Osteoblast (primary cell): ENCODE results near the gene ARHGAP15. TPM values are rescaled to one million over a fixed set of nuclear protein-coding genes. Genes with fewer than 3 reads are reported as not detected.
"Not testable (repeated sequence)": the region's sequence is repeated elsewhere in the genome, so short reads cannot be mapped to it uniquely, and the experiment has no call there.

ENCODE experiments used
- DNase-seq: peaks from one replicate; pipeline ENCODE4 v3.0.0; 2011; ENCODE audit warnings: low spot score, mixed read lengths; ENCODE audit not compliant: insufficient read length; ENCODE audit errors: missing footprints
- H2AFZ ChIP-seq: 2 replicates; pipeline ENCODE4 v1.6.0; 2011; ENCODE audit warnings: mild to moderate bottlenecking, low read length
- H3K27ac ChIP-seq: 2 replicates; pipeline ENCODE4 v1.5.1; 2011; ENCODE audit warnings: mild to moderate bottlenecking, low read depth, low read length, moderate library complexity
- H3K27me3 ChIP-seq: 2 replicates; pipeline ENCODE4 v1.6.0; 2012; ENCODE audit warnings: mild to moderate bottlenecking, control low read depth, inconsistent platforms, low read length, moderate library complexity; ENCODE audit not compliant: insufficient read depth
- H3K36me3 ChIP-seq: 2 replicates; pipeline ENCODE4 v1.5.1; 2011; ENCODE audit warnings: mild to moderate bottlenecking, low read length, control low read depth, moderate library complexity; ENCODE audit not compliant: insufficient read depth
- H3K4me1 ChIP-seq: 2 replicates; pipeline ENCODE4 v1.5.1; 2011; ENCODE audit warnings: mild to moderate bottlenecking, low read length, control low read depth, moderate library complexity; ENCODE audit not compliant: insufficient read depth
- H3K4me2 ChIP-seq: 2 replicates; pipeline ENCODE4 v1.6.0; 2011; ENCODE audit warnings: mild to moderate bottlenecking, low read length; ENCODE audit not compliant: insufficient read depth
- H3K4me3 ChIP-seq: fragments of 200-600 bp; sonication (generic); 3 replicates; pipeline ENCODE4 v1.5.1; 2012; ENCODE audit warnings: mild to moderate bottlenecking, low read length, inconsistent platforms; ENCODE audit not compliant: insufficient read depth
- H3K79me2 ChIP-seq: 2 replicates; pipeline ENCODE4 v1.6.0; 2012; ENCODE audit warnings: mild to moderate bottlenecking, low read length, control low read depth, inconsistent platforms; ENCODE audit not compliant: insufficient read depth
- H3K9me3 ChIP-seq: 2 replicates; pipeline ENCODE4 v1.5.1; 2011; ENCODE audit warnings: low read depth, low read length, control low read depth
- H4K20me1 ChIP-seq: 2 replicates; pipeline ENCODE4 v1.6.0; 2012; ENCODE audit warnings: mild to moderate bottlenecking, low read length, control low read depth; ENCODE audit not compliant: insufficient read depth
- CTCF ChIP-seq: IDR thresholded peaks from 2 replicates; pipeline ENCODE4 v1.5.1; 2011; ENCODE audit warnings: mild to moderate bottlenecking, low read depth, low read length, moderate library complexity; ENCODE audit errors: extremely low read depth
- total RNA-seq: library from RNA; depleted of rRNA; stranded (reverse); fragments of >200 nt; gene quantifications from 2 replicates; pipeline ENCODE4 v1.2.3, GENCODE V29; 2012

The ARHGAP15 gene
- total RNA-seq, 1 donor: 2.2 TPM

- Histone ChIP-seq H2AFZ (no peak overlapping the region), H3K36me3 (no peaks in the 10 kb centered on the region), H3K27ac (no peak overlapping the region), H3K79me2 (no peaks in the 10 kb centered on the region), H4K20me1 (no peaks in the 10 kb centered on the region), H3K27me3 (no peaks in the 10 kb centered on the region), H3K4me3 (no peak overlapping the region), H3K4me1 (no peaks in the 10 kb centered on the region), H3K4me2 (no peak overlapping the region), H3K9me3 (no peaks in the 10 kb centered on the region)
- TF ChIP-seq CTCF: no peak
- no peak for DNase-seq
Observed at GRCh38 chr2:143533846-143534245, 404.6 kb downstream of the ARHGAP15 start.

DNA sequence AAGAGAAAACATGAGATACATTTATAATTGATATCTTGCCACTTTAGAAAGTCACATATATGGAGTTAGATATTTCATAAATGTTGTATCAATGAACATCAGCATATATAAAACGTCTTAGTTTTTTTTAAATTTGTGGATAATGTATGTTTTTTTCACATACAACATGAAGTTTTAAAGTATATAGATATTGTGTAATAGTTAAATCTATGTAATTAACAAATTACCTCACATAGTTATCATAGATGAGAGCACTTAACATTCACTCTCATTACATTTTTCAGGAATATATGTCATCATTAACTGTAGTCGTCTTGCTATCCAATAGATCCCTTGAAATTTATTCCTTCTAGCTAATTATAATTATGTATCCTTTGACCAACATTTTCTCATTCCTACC lies 406.6 kb downstream of the ARHGAP15 start:
- H3K27ac ChIP-seq: no peak overlapping the region
- H4K20me1 ChIP-seq: no peaks in the 10 kb centered on the region
- DNase-seq: no peak
- H3K9me3 ChIP-seq: no peaks in the 10 kb centered on the region
- H3K27me3 ChIP-seq: no peaks in the 10 kb centered on the region
- H3K79me2 ChIP-seq: no peaks in the 10 kb centered on the region
- no peaks in the 10 kb centered on the region for H3K36me3 ChIP-seq
- TF ChIP-seq CTCF: no peak
- H3K4me1 ChIP-seq: no peaks in the 10 kb centered on the region
- no peak overlapping the region for H3K4me3 ChIP-seq
- no peak overlapping the region for H3K4me2 ChIP-seq
- no peak overlapping the region for H2AFZ ChIP-seq

- not testable (repeated sequence) for H3K79me2 ChIP-seq, DNase-seq, H3K4me2 ChIP-seq
Observed at GRCh38 chr2:143541899-143542298, 412.7 kb downstream of the ARHGAP15 start.

DNA sequence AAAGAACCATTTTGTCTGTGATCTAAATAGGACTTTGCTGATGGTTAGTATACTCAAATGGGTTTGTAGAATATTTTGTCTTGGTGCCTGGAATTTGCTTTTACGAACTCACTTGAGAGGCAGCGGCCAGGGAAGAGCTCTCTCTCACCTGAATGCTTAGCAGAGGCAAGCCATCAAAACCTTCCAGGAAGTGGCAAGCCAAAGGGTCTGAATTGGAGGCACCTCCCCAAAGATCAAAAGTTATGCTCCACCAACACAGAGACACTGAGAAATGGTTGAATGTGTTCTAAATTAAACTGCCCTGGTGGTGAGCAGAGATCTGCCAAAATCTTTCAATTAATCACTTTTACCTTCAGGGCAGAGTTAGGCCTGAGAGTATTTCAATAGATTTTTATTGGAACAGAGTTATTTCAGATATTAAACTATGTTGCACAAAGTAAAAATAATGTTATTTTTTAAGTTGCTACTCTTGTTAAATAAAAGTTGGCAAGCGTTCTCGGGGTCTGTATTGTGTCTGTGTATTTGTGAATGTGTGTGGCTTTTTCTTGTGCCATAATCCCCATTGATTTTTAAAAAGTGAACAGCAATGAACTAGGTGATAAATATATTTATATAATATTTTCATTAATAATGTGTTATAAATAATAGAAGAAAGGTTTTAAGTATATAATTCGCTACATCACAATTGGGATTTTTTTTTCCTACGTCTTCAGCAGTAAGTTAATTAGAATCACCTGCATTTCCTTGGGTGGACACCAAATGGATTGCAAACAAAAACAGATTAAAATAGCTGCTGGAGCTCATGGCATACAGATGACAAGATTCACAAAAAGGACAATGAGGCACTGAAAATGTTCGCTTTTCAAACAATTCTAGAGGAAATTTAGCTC lies 416.1 kb downstream of the ARHGAP15 start:
- Histone ChIP-seq H3K9me3 (no peaks in the 10 kb centered on the region), H3K4me2 (peak overlapping the region; percentile 68), H3K27ac (no peak overlapping the region), H3K4me1 (peaks cover 12% of the 10 kb centered on the region), H3K4me3 (peak overlapping the region; percentile 40), H4K20me1 (no peaks in the 10 kb centered on the region), H2AFZ (peak overlapping the region; percentile 83), H3K79me2 (no peaks in the 10 kb centered on the region), H3K27me3 (no peaks in the 10 kb centered on the region), H3K36me3 (no peaks in the 10 kb centered on the region)
- DNase-seq: no peak
- no peak for TF ChIP-seq CTCF

More at GRCh38 chr2:143541899-143542298, 412.7 kb downstream of the ARHGAP15 start:
- not testable (repeated sequence) for H3K36me3 ChIP-seq, H3K9me3 ChIP-seq, H2AFZ ChIP-seq, H4K20me1 ChIP-seq, H3K27ac ChIP-seq, H3K27me3 ChIP-seq, H3K4me3 ChIP-seq
- H3K4me1 ChIP-seq: peaks cover 12% of the 10 kb centered on the region
